Esophagus squamous epithelium (tissue), 5 donors: ENCODE data around the gene ZNF708. TPM values are rescaled to one million over a fixed set of nuclear protein-coding genes. Genes with fewer than 3 reads are reported as not detected.
"Not testable (repeated sequence)": the region's sequence is repeated elsewhere in the genome, so short reads cannot be mapped to it uniquely, and the experiment has no call there.

Experiments
- DNase-seq: peaks from one replicate; lab custom pipeline; 2025; lab: John Stamatoyannopoulos, UW
- H3K27ac ChIP-seq, 4 donors: fragments of 200-600 bp; sonication (generic); one replicate each; pipeline ENCODE4 v1.5.1; 2016 to 2019; ENCODE audit warnings: mild to moderate bottlenecking in 1 of 4
- H3K27me3 ChIP-seq, 4 donors: fragments of 200-600 bp; sonication (generic); 1 replicate in 3 of 4; 2 replicates in 1 of 4; pipeline versions ENCODE4 v1.5.1 to v1.6.0; 2017 to 2021; ENCODE audit warnings: antibody characterized with exemption in 1 of 4
- H3K36me3 ChIP-seq, 3 donors: fragments of 200-600 bp; sonication (generic); one replicate each; pipeline ENCODE4 v1.5.1; 2016 to 2019
- H3K4me1 ChIP-seq, 3 donors: fragments of 200-600 bp; sonication (generic); one replicate each; pipeline ENCODE4 v1.5.1; 2017 to 2019
- H3K4me3 ChIP-seq, 4 donors: fragments of 200-600 bp; sonication (generic); 1 replicate in 3 of 4; 2 replicates in 1 of 4; pipeline ENCODE4 v1.5.1; 2016 to 2019; ENCODE audit warnings: mild to moderate bottlenecking in 2 of 4, moderate library complexity in 1 of 4
- H3K9me3 ChIP-seq, 3 donors: fragments of 200-600 bp; sonication (generic); one replicate each; pipeline ENCODE4 v1.5.1; 2016 to 2019
- CTCF ChIP-seq, 6 experiments: fragments of 450-650 bp in 4 of 6; fragments of 200-600 bp in 2 of 6; sonication (generic) in 2 of 6; IDR thresholded peaks; one replicate each; pipeline ENCODE4 v1.5.1; 2016 to 2019; ENCODE audit warnings: antibody characterized with exemption in 6 of 6, mild to moderate bottlenecking in 4 of 6, moderate library complexity in 4 of 6
- POLR2A ChIP-seq, 4 donors: fragments of 450-650 bp; IDR thresholded peaks; one replicate each; pipeline ENCODE4 v1.6.1; 2017; ENCODE audit warnings: antibody characterized with exemption in 4 of 4, mild to moderate bottlenecking in 4 of 4, moderate library complexity in 3 of 4
- WGBS, 2 donors: methylation state at CpG; one replicate each; pipeline ENCODE4 v1.1.5; 2018; 5-methylcytosine and 5-hydroxymethylcytosine counted together
- intact Hi-C: fragments of 100-400 bp; cut with DNase I; formaldehyde crosslinking; loops from one replicate; pipeline ENCODE4 v1.15.0; 2022
- total RNA-seq, 4 donors: library from RNA; depleted of rRNA; stranded (reverse); fragments of >200 nt; gene quantifications; one replicate each; pipeline ENCODE4 v1.1.0, GENCODE V29; 2016
- donor health status: DM: yes; HTN: yes; CAD: no.

The ZNF708 gene
- 1 to 10 TPM; 3.0 to 8.6 (median 4.2) TPM for total RNA-seq

DNA sequence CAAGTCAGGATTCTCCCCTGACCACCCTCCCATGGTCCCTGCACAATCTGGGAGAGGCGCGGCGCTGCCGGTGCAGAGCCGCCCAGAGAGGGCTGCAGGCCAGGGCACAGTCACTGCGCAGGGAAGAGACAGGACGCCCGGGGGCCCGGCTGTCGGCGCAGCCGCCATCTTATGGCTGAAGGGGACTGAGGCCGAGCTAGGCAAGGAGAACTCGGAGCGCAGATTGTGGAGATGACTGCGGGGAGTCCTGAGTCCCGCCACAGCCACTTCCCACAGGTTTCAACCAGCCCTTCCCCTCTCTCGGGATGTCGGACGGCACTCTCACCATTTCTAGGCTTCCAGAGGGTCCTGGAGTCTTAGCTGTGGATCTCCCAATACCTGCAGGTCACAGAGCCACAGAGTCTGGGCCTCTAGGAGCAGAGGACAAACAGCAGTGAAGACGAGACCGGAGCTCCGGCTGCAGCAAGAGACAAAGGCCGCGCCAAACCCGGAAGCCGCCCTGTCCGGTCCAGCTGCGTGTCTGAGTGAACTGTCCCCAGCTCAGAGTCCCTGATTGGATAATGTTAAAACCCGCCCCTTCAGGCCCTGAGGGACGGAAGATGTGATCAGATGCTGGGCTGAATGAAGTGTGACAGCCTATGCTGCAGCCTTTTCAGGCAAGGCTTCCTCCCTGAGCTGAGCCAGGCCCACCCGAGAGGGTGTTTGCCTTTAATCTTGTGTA, at the start of gene ZNF708:
Gene ZNF708 (minus strand): TSS at position 526 of the 721 bp plus-strand sequence. CDS start 198 bp downstream, at position 328.
- H3K27me3 ChIP-seq = no peaks in the 10 kb centered on the region
- H3K27ac ChIP-seq = peak within 1 kb of the TSS; percentile 92 to 98 (median 96)
- intact Hi-C loops = no loop called here
- H3K4me3 ChIP-seq = peak within 1 kb of the TSS; percentile 50 to 82 (median 81)
- H3K36me3 ChIP-seq = peaks cover 0 to 34% (median 0%) of the 10 kb centered on the region in 3 donors
- peaks cover 0 to 14% (median 0%) of the 10 kb centered on the region in 3 donors for H3K9me3 ChIP-seq
- WGBS, 2 donors = 1 to 3% methylated on average over 3 to 15 of the region's 32 CpGs
- H3K4me1 ChIP-seq = peaks cover 0 to 25% (median 5%) of the 10 kb centered on the region in 3 donors
- peak; percentile 61 for DNase-seq
- no peak for TF ChIP-seq CTCF (IDR thresholded peaks at IDR 0.05)
- TF ChIP-seq POLR2A (IDR thresholded peaks at IDR 0.05) = peak in 2 of 4 donors; percentile 64 to 73

- TF ChIP-seq CTCF (IDR thresholded peaks at IDR 0.05) (no peak), POLR2A (IDR thresholded peaks at IDR 0.05) (no peak)
- no peaks in the 10 kb centered on the region for H3K27me3 ChIP-seq
- WGBS, 2 donors = 87 to 91% methylated on average over 3 of the region's 3 CpGs
- intact Hi-C loops = no loop called here
- H3K4me1 ChIP-seq = peaks cover 0 to 11% (median 0%) of the 10 kb centered on the region in 3 donors
- no peak overlapping the region for H3K4me3 ChIP-seq
- H3K36me3 ChIP-seq = peaks cover 0 to 50% (median 0%) of the 10 kb centered on the region in 3 donors
- H3K27ac ChIP-seq = no peak overlapping the region
- peaks cover 0 to 3% (median 0%) of the 10 kb centered on the region in 3 donors for H3K9me3 ChIP-seq
- no peak for DNase-seq
These were observed 33.1 kb upstream of the ZNF708 start for GRCh38 chr19:21362291-21362690.

- peak; percentile 50 for DNase-seq
- H3K27me3 ChIP-seq = no peaks in the 10 kb centered on the region
- peaks cover 0 to 21% (median 0%) of the 10 kb centered on the region in 3 donors for H3K36me3 ChIP-seq
- 0% methylated on average over 2 to 6 of the region's 36 CpGs for whole genome bisulfite sequencing, 2 donors
- no peaks in the 10 kb centered on the region for H3K9me3 ChIP-seq
- TF ChIP-seq POLR2A (IDR thresholded peaks at IDR 0.05) = peak in 1 of 4 donors; percentile 31
- no peak for TF ChIP-seq CTCF (IDR thresholded peaks at IDR 0.05)
- peak within 1 kb of the TSS; percentile 51 to 87 (median 72) for H3K4me3 ChIP-seq
- H3K27ac ChIP-seq = peak within 1 kb of the TSS; percentile 73 to 90 (median 84)
- peaks cover 0 to 11% (median 0%) of the 10 kb centered on the region in 3 donors for H3K4me1 ChIP-seq
- intact Hi-C loops = no loop called here
These were observed 29.7 kb upstream of the ZNF708 start, which contains the start of gene ZNF738 for GRCh38 chr19:21358768-21359451. Gene ZNF738 (plus strand): TSS chr19:21359000. CDS start chr19:21359141, 141 bp downstream.

- DNase-seq = no peak
- intact Hi-C loops = no loop called here
- Histone ChIP-seq H3K4me1 (no peaks in the 10 kb centered on the region), H3K9me3 (no peaks in the 10 kb centered on the region), H3K27ac (no peak overlapping the region), H3K36me3 (no peaks in the 10 kb centered on the region), H3K4me3 (no peak overlapping the region), H3K27me3 (no peaks in the 10 kb centered on the region)
- WGBS, 2 donors = 35 to 83% methylated on average over 1 of the region's 2 CpGs
- TF ChIP-seq POLR2A (IDR thresholded peaks at IDR 0.05) = no peak
- TF ChIP-seq CTCF (IDR thresholded peaks at IDR 0.05) = no peak
These were observed 23.6 kb upstream of the ZNF708 start for GRCh38 chr19:21352830-21353229.

GRCh38 chr19:21344841-21345240, 15.6 kb upstream of the ZNF708 start:
- H3K4me1 ChIP-seq, H3K4me3 ChIP-seq, H3K27me3 ChIP-seq, intact Hi-C loops, H3K27ac ChIP-seq, DNase-seq, H3K36me3 ChIP-seq: not testable (repeated sequence)
- WGBS, 2 donors = 21 to 43% methylated on average over 2 of the region's 2 CpGs
- H3K9me3 ChIP-seq = peaks cover 0 to 11% (median 0%) of the 10 kb centered on the region in 3 donors
